Cortex of kidney (tissue), 1 donor: ENCODE data around the gene GRIA1.
"Not testable (repeated sequence)": the region's sequence is repeated elsewhere in the genome, so short reads cannot be mapped to it uniquely, and the experiment has no call there.

Experiments
- DNase-seq: peaks from one replicate; lab custom pipeline; 2025; lab: John Stamatoyannopoulos, UW

The GRIA1 gene

GRCh38 chr5:153835891-153836515 lies 345.5 kb downstream of the GRIA1 start:
- DNase-seq, result no peak

- DNase-seq, result not testable (repeated sequence)
Observed at GRCh38 chr5:153849303-153850113, 359.0 kb downstream of the GRIA1 start.

- no peak for DNase-seq
Observed at GRCh38 chr5:153860195-153860886, 369.9 kb downstream of the GRIA1 start.

DNA sequence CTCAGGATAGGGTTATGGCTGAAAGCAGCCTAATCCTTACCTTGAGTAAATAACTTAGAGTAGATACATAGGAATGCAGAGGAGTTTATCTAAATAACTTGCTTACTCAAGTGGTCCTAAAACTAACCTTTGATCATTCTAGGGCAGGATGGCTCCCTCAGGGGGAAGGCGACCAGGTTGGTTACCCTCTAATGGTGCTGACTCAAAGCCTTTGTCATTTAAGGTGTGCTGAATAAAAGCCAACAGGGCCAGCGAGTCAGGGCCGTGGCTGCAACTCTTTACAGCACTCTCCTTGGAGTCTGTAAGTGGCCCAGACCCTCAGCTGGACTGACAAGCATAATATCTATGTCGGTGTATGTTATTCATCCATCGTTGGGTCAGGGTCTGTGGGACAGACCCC lies 372.4 kb downstream of the GRIA1 start:
- DNase-seq, result not testable (repeated sequence)
